Amygdala (tissue), 56 donors: Measurements from ENCODE around the gene SGMS1.
"Not testable (repeated sequence)": the region's sequence is repeated elsewhere in the genome, so short reads cannot be mapped to it uniquely, and the experiment has no call there.

Experiments used
- DNase-seq, 56 donors: peaks; one replicate each; lab custom pipeline; 2025; lab: John Stamatoyannopoulos, UW

Gene SGMS1

GRCh38 chr10:50358925-50359687 lies 264.6 kb downstream of the SGMS1 start:
- no peak for DNase-seq

DNA sequence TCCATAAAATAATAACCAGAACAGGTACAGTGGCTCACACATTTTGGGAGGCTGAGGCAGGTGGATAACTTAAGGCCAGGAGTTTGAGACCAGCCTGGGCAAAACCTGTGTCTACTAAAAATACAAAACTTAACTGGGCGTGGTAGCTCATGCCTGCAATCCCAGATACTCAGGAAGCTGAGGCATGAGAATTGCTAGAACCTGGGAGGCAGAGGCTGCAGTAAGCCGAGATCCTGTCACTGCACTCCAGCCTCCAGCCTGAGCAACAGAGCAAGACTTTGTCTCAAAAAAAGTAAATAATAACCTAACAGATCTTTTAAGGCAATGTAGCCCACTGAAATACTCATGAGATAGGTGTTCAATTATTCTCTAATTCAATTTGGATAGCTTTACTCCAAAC lies 265.3 kb downstream of the SGMS1 start:
- no peak for DNase-seq

DNA sequence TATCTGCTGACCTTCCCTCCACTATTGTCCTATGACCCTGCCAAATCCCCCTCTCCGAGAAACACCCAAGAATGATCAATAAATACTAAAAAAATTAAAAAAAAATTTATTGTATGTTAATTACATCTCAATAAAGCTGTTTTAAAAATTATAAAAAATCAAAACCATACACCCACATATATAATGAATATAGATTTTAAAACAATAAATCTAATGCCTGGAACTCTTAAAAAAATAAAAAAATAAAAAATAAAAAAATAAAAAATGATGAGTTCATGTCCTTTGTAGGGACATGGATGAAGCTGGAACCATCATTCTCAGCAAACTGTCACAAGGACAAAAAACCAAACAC lies 267.3 kb downstream of the SGMS1 start:
- DNase-seq, result not testable (repeated sequence)

DNA sequence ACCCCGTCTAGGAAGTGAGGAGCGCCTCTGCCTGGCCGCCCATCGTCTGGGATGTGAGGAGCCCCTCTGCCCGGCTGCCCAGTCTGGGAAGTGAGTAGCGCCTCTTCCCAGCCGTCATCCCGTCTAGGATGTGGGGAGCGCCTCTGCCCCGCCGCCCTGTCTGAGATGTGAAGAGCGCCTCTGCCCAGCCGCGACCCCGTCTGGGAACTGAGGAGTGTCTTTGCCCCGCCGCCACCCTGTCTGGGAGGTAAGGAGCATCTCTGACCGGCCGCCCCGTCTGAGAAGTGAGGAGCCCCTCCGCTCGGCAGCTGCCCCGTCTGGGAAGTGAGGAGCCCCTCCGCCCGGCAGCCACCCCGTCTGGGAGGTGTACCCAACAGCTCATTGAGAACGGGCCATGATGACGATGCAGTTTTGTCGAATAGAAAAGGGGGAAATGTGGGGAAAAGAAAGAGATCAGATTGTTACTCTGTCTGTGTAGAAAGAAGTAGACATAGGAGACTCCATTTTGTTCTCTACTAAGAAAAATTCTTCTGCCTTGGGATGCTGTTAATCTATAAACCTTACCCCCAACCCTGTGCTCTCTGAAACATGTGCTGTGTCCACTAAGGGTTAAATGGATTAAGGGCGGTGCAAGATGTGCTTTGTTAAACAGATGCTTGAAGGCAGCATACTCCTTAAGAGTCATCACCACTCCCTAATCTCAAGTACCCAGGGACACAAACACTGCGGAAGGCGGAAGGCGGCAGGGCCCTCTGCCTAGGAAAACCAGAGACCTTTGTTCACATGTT lies 267.9 kb downstream of the SGMS1 start:
- DNase-seq, result not testable (repeated sequence)

DNA sequence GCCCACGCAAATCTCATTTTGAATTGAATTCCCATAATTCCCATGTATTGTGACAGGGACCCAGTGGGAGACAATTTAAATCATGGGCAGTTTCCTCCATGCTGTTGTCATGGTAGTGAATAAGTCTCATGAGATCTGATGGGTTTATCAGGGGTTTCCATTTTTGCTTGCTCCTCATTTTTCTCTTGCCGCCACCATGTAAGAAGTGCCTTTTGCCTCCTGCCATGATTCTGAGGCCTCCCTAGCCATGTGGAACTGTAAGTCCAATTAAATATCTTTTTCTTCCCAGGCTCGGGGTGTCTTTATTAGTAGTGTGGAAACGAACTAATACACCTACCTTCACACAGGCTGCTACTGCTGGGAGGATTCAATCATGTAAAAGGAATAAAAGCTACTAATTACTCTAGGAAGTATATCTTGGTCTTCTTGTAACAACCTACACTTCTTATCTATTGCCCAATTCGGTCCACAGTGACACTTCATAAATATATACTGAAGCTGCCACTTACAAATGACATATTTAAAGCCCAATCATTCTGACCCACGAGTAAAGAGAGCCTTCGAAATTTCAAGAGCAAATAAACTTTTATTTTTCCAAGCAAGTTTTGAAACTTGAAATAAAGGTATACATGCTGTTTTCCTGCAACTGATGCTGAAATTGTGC lies 272.1 kb downstream of the SGMS1 start:
- DNase-seq, result no peak

GRCh38 chr10:50350366-50350765 lies 273.4 kb downstream of the SGMS1 start:
- DNase-seq, result no peak

GRCh38 chr10:50349554-50349953 lies 274.2 kb downstream of the SGMS1 start:
- DNase-seq, result no peak

- no peak for DNase-seq
Observed at GRCh38 chr10:50347394-50347802, 276.4 kb downstream of the SGMS1 start.

DNA sequence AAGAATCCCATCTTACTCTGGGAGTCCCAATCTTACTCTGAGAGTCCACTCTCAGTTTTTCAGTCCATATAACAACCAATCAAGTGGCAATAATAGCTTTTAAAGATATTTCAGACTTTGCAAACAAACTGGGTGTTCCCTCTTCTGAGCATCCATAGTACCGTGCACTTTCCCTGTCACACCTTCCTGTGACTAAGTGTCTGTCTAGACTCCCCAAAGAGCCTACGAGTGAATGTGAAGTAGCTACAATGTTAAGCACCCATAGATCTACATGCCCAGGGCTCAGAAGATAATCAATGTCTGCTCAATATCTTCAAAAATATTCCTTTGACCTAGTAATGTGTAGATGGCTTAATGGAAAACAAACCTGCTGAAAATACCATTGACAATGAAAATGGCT lies 276.8 kb downstream of the SGMS1 start:
- no peak for DNase-seq

- DNase-seq, result no peak
Observed at GRCh38 chr10:50345545-50345944, 278.2 kb downstream of the SGMS1 start.

DNA sequence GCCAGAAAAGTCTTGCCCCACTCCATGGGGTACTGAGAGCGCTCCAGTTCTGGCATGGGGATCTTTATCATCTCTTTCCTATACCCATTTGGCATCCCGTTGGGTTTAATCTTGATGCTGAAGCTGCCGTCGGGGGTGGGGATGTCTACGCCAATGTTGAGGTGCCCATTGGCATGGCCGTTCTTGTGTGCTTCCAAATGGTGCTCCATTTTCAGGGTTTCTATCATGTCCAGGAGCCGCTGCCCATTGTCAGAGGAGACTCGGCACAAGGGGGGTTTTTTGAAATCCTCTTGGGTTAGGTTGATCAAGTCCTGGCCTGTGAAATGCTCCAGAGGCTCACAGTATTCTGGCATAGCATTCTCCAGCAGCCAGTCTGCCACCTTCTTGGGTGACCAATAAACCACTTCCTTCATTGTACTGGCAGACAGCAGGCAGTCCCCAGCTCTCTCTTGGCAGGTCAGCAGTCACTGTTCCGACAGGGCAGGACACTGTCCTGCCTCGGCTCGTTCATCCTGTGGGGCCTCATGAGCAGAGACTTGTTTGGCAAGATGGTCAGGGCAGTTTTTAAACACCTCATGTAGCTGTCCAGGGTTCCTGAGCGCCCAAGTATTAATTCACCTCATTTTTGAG lies 279.9 kb downstream of the SGMS1 start:
- DNase-seq, result no peak

DNA sequence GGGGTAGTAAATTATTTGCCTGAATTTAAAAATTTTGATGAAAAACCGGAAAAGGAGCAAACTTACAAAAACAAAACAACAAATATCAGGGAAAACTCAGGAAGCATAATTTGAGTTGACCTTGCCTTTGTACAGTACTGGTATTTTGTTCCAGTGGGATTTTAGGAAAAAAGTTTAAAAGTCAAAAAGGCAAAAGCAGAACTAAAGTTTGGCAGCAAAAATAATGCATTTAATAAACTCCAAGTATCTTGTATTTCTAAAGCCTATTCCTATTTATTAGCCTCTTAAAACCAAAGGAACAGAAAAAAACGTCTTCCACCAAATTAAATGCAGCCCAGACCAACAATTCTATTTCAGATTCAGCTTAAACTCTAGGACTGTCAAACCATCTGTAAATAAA lies 281.8 kb downstream of the SGMS1 start:
- DNase-seq, result no peak

DNA sequence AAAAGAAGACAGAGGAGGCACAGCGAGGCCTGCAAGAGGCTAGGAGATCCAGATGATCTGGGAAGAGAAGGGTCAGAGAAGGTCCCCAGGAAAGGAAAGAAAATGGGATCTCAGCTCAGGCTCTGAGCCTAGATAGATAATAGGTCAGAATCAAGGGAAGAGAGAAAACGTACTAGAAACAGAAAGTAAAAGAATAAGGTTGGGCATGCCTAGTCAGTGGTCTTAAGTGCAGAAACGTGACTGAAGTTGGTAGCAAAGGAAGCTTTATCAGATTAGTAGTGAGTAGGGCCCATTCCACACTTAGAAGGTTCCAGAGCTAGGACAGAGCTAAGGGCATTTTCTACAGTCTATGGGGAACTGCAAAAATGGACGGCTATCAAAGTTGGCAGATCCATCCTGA lies 287.6 kb downstream of the SGMS1 start:
- no peak for DNase-seq

DNA sequence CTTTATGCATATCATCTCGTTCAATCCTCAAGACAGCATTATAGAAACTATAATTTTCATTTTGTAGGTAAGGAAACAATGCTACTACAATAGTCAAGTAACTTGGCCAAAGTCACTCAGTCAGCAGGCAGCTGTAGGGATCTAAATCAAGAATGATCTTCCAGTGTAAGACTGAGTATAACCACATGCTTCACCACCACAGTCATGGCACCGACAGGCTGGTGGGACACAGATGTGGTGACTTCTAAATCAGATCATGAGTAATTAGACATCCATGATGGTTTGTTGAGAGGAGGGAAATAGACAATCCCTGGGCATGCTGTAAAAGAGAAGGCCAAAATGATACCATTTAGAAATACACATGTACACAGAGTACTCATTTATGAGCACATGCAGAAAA lies 288.4 kb downstream of the SGMS1 start:
- no peak for DNase-seq

DNA sequence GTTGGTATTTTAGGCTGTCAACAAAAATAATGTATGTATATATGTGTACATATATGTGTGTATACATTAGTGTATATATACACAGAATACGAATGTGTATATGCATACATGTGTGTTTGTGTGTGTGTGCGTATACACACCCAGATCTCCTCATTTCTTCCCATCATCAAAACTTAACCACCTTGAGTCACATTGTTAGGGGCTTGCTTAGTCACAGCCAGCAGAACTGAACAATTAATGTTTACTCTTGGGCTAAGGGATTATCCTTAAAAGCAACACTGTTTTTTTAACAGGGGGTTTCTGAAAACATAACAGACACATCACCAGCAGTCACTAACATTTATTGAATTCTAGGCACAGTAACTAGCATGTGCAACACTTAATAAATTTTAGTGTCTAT lies 289.5 kb downstream of the SGMS1 start:
- no peak for DNase-seq

GRCh38 chr10:50333872-50334271 lies 289.9 kb downstream of the SGMS1 start:
- DNase-seq, result no peak

GRCh38 chr10:50332108-50332842 lies 291.5 kb downstream of the SGMS1 start:
- DNase-seq, result no peak

GRCh38 chr10:50331486-50331885 lies 292.3 kb downstream of the SGMS1 start:
- DNase-seq, result no peak

DNA sequence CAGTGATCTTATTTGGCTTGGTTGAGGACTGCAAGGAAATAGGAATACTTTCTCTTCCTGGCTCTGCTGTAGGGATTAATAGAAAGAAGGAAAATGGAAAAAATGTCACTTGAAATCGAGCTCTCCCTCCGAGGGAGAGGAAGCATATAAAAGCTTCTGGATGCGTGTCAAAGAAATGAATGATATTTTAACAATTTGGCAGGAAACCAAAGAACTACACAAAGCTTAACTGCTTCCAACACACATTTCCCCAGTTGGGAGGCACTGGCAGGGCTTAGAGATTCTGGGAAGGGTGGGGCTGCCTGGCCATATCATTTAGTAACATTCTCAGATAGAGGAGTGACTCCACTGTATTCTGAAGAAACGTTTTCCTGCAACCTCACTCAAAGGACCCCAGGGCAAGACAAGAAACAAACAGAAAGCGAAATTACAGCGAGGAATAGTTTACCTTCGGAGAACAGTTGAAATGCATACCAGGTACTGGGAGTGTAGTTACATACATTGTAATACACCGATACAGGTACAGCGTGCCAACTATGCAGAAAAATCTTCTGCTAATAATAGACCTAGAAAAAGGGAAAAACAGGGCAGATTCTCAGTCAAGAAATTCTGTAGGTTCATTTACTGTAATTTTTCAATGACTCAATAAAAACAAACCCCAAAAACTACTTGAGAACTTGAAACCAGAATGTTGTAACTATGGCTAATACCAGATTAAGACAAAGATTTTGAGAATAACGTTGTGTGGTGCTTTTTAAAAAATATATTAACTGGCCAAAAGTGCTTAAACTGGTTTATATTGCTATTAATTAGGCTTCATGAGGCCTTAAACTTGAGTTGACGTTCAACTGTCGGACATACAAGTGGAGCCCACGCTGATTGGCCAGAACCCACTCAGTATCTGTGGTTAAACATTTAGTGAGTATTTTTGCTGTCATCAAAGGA lies 296.7 kb downstream of the SGMS1 start:
- no peak for DNase-seq
